ENCODE results near the gene RAB31. TPM values are rescaled to one million over a fixed set of nuclear protein-coding genes. Genes with fewer than 3 reads are reported as not detected.

Gene RAB31
- total and polyA plus RNA-seq, 2 experiments from 2014 or later = 26.0 to 81.8 TPM

GRCh38 chr18:9817286-9817685, 109.2 kb downstream of the RAB31 start:
- Histone ChIP-seq H4K20me1 (ENCODE audit: insufficient read depth, poor library complexity, severe bottlenecking) (no peaks in the 10 kb centered on the region), H3K4me1 (ENCODE audit: insufficient read depth) (no peaks in the 10 kb centered on the region), H3K4me2 (no peak overlapping the region), H2AFZ (no peak overlapping the region), H3K4me3 (no peak overlapping the region), H3K79me2 (no peaks in the 10 kb centered on the region), H3K27ac (peak overlapping the region; percentile 22), H3K36me3 (replicated peaks; ENCODE audit: insufficient read depth, low read depth) (no peaks in the 10 kb centered on the region), H3K27me3 (no peaks in the 10 kb centered on the region), H3K9me3 (ENCODE audit: low read depth) (no peaks in the 10 kb centered on the region), H3K9me2 (replicated peaks; ENCODE audit: insufficient read depth) (no peaks in the 10 kb centered on the region)
- TF ChIP-seq EZH2 (IDR thresholded peaks at IDR 0.05; ENCODE audit: borderline replicate concordance) (no peak), CTCF (IDR thresholded peaks at IDR 0.05; ENCODE audit: poor library complexity) (no peak)
- WGBS (ENCODE audit: low lambda C conversion rate, missing lambda C conversion rate) = 83% methylated on average over 4 of the region's 4 CpGs
- no peak for DNase-seq (ENCODE audit: low spot score)

- H3K79me2 ChIP-seq = no peaks in the 10 kb centered on the region
- H3K27ac ChIP-seq = no peak overlapping the region
- WGBS (ENCODE audit: low lambda C conversion rate, missing lambda C conversion rate) = 96% methylated on average over 8 of the region's 8 CpGs
Observed at GRCh38 chr18:9817725-9818422, 109.8 kb downstream of the RAB31 start.

GRCh38 chr18:9818423-9818734, 110.3 kb downstream of the RAB31 start:
- Histone ChIP-seq H3K9me3 (ENCODE audit: low read depth) (no peaks in the 10 kb centered on the region), H3K36me3 (replicated peaks; ENCODE audit: insufficient read depth, low read depth) (no peaks in the 10 kb centered on the region), H4K20me1 (ENCODE audit: insufficient read depth, poor library complexity, severe bottlenecking) (no peaks in the 10 kb centered on the region), H3K27me3 (no peaks in the 10 kb centered on the region), H3K4me3 (no peak overlapping the region), H3K4me2 (no peak overlapping the region), H3K79me2 (no peaks in the 10 kb centered on the region), H3K4me1 (ENCODE audit: insufficient read depth) (no peaks in the 10 kb centered on the region), H2AFZ (no peak overlapping the region), H3K27ac (no peak overlapping the region), H3K9me2 (replicated peaks; ENCODE audit: insufficient read depth) (no peaks in the 10 kb centered on the region)
- TF ChIP-seq EZH2 (IDR thresholded peaks at IDR 0.05; ENCODE audit: borderline replicate concordance) = no peak
- TF ChIP-seq EZH2phosphoT487 (IDR thresholded peaks at IDR 0.05; ENCODE audit: low read depth, severe bottlenecking, unreplicated experiment) = no peak
- no peak for TF ChIP-seq CTCF (IDR thresholded peaks at IDR 0.05; ENCODE audit: poor library complexity)
- WGBS (ENCODE audit: low lambda C conversion rate, missing lambda C conversion rate) = 93% methylated on average over 2 of the region's 2 CpGs
- no peak for DNase-seq (ENCODE audit: low spot score)

More at GRCh38 chr18:9817725-9818422, 109.8 kb downstream of the RAB31 start:
- H4K20me1 ChIP-seq (ENCODE audit: insufficient read depth, poor library complexity, severe bottlenecking) = no peaks in the 10 kb centered on the region
- H2AFZ ChIP-seq = no peak overlapping the region
- H3K9me2 ChIP-seq (replicated peaks; ENCODE audit: insufficient read depth) = no peaks in the 10 kb centered on the region
- TF ChIP-seq EZH2 (IDR thresholded peaks at IDR 0.05; ENCODE audit: borderline replicate concordance) = no peak
- TF ChIP-seq EZH2phosphoT487 (IDR thresholded peaks at IDR 0.05; ENCODE audit: low read depth, severe bottlenecking, unreplicated experiment) = no peak
- no peak for TF ChIP-seq CTCF (IDR thresholded peaks at IDR 0.05; ENCODE audit: poor library complexity)
- no peak overlapping the region for H3K4me2 ChIP-seq
- no peak overlapping the region for H3K4me3 ChIP-seq
- no peaks in the 10 kb centered on the region for H3K4me1 ChIP-seq (ENCODE audit: insufficient read depth)
- no peaks in the 10 kb centered on the region for H3K9me3 ChIP-seq (ENCODE audit: low read depth)
- DNase-seq (ENCODE audit: low spot score) = no peak
- no peaks in the 10 kb centered on the region for H3K36me3 ChIP-seq (replicated peaks; ENCODE audit: insufficient read depth, low read depth)
- no peaks in the 10 kb centered on the region for H3K27me3 ChIP-seq

- Histone ChIP-seq H3K9me2 (replicated peaks; ENCODE audit: insufficient read depth) (no peaks in the 10 kb centered on the region), H3K4me2 (no peak overlapping the region), H2AFZ (no peak overlapping the region), H3K4me1 (ENCODE audit: insufficient read depth) (peaks cover 7% of the 10 kb centered on the region), H3K4me3 (no peak overlapping the region), H3K27ac (no peak overlapping the region), H3K79me2 (no peaks in the 10 kb centered on the region), H3K36me3 (replicated peaks; ENCODE audit: insufficient read depth, low read depth) (no peaks in the 10 kb centered on the region), H4K20me1 (ENCODE audit: insufficient read depth, poor library complexity, severe bottlenecking) (no peaks in the 10 kb centered on the region), H3K27me3 (no peaks in the 10 kb centered on the region), H3K9me3 (ENCODE audit: low read depth) (no peaks in the 10 kb centered on the region)
- no peak for TF ChIP-seq EZH2phosphoT487 (IDR thresholded peaks at IDR 0.05; ENCODE audit: low read depth, severe bottlenecking, unreplicated experiment)
- no peak for TF ChIP-seq CTCF (IDR thresholded peaks at IDR 0.05; ENCODE audit: poor library complexity)
- TF ChIP-seq EZH2 (IDR thresholded peaks at IDR 0.05; ENCODE audit: borderline replicate concordance) = no peak
- DNase-seq (ENCODE audit: low spot score) = no peak
Observed at GRCh38 chr18:9820127-9820526, 112.0 kb downstream of the RAB31 start.
